C4-2B (cell line): ENCODE measurements around the gene SERPINA9.

Experiments
- H3K27ac ChIP-seq: fragments of 450-650 bp; 2 replicates; pipeline ENCODE4 v1.5.1; 2017
- CTCF ChIP-seq: fragments of 450-650 bp; conservative IDR thresholded peaks from 2 replicates; pipeline ENCODE4 v1.5.1; 2017; ENCODE audit warnings: mild to moderate bottlenecking
- ZFX ChIP-seq: fragments of 450-650 bp; IDR thresholded peaks from 2 replicates; pipeline ENCODE4 v1.6.1; 2017

SERPINA9 gene

GRCh38 chr14:94441531-94442205 lies 34.3 kb downstream of the SERPINA9 start:
- TF ChIP-seq CTCF: no peak
- H3K27ac ChIP-seq: no peak overlapping the region

- no peak overlapping the region; the same call in 1 of the 2 replicates for H3K27ac ChIP-seq
- TF ChIP-seq CTCF: no peak
- TF ChIP-seq ZFX: no peak
Measured at GRCh38 chr14:94441130-94441529, 34.9 kb downstream of the SERPINA9 start.

GRCh38 chr14:94439453-94440057 lies 36.4 kb downstream of the SERPINA9 start:
- TF ChIP-seq ZFX: no peak
- peak; percentile 2; the same call in 1 of the 2 replicates for TF ChIP-seq CTCF
- H3K27ac ChIP-seq: no peak overlapping the region

- TF ChIP-seq ZFX (no peak), CTCF (no peak)
- no peak overlapping the region for H3K27ac ChIP-seq
Measured at GRCh38 chr14:94428610-94429009, 47.4 kb downstream of the SERPINA9 start.

- TF ChIP-seq CTCF (no peak), ZFX (no peak)
- H3K27ac ChIP-seq: no peak overlapping the region
Measured at GRCh38 chr14:94427016-94427613, 48.9 kb downstream of the SERPINA9 start.

- TF ChIP-seq ZFX: no peak
- TF ChIP-seq CTCF: no peak
- H3K27ac ChIP-seq: no peak overlapping the region
Measured at GRCh38 chr14:94426526-94426925, 49.5 kb downstream of the SERPINA9 start.

GRCh38 chr14:94424371-94424770 lies 51.6 kb downstream of the SERPINA9 start:
- H3K27ac ChIP-seq: no peak overlapping the region
- TF ChIP-seq CTCF (no peak), ZFX (no peak)
